ENCODE results near the gene SH3BGR.
"Not testable (repeated sequence)": the region's sequence is repeated elsewhere in the genome, so short reads cannot be mapped to it uniquely, and the experiment has no call there.

The SH3BGR gene

DNA sequence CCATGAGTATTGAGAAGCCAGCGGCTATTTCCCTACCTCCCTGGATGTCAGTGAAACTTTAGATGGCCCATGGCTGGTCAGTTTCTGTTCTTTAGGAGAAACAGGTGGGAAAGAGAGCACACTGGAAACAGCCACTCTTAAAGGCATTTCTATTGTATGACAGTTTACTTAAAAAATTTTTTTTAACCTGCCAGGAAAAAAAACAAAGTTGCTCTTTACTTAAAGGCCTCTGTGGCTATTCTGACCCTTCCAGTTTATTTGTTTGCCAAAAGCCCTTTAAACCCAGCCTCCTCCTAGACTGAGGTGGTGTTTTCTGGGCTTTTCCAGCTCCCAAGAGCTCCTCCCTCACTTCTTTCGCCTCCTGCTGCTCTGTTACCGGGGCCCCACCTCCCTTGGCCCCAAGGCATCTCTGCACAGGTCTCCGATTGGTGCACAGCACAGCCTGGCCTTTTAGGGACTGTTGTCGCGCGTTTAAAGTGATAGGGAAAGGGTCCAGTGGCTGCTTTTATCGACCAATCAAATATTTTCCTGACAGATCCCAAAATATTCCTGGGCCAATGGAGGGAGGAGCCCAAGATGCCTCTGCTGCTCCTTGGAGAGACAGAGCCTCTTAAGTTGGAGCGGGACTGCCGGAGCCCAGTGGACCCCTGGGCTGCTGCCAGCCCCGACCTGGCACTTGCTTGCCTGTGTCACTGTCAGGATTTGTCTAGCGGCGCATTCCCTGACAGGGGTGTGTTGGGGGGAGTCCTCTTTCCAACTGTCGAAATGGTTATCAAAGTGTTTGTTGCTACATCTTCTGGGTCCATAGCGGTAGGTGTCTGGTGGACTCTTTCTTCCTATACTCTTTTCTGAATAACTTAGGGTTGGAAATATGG is at the start of gene SH3BGR:
Gene SH3BGR, plus strand, starts transcription at position 639 of the 875 bp plus-strand sequence. Its CDS starts 127 bp downstream, at position 766.
- peak; percentile 22 for DNase-seq

DNA sequence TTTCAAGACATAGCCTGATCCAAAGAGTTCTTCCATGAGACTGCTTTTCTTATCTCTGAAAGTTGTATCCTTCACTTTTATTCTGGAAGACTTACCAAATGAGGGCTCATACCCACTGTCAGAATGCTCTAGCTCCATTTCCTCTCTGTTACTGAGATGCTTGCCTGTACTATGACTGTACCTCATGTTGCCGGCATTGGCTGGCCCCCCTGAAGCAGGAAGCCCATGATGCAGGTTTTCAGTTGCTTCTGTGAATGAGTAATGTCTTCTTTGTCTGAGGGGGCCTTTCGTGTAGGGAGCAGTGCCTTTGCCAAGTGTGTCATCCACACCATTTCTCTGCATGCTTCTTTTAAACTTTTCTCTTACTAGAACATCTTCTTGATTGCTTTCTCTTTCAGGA is 45.7 kb upstream of the SH3BGR start:
- no peak for DNase-seq

DNA sequence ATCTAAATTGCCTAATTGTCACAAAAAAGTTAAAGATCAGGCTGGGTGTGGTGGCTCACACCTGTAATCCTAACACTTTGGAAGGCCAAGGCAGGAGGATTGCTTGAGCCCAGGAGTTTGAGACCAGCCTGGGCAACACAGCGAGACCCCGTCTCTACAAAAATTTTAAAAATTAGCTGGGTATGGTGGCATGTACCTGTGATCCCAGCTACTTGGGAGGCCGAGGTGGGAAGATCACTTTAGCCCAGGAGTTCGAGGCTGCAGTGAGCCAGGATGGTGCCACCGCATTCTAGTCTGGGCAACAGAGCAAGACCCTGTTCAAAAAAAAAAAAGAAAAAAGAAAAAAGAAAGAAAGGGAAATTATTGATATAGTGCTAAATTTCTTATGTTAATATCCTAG is 32.6 kb upstream of the SH3BGR start:
- not testable (repeated sequence) for DNase-seq

DNA sequence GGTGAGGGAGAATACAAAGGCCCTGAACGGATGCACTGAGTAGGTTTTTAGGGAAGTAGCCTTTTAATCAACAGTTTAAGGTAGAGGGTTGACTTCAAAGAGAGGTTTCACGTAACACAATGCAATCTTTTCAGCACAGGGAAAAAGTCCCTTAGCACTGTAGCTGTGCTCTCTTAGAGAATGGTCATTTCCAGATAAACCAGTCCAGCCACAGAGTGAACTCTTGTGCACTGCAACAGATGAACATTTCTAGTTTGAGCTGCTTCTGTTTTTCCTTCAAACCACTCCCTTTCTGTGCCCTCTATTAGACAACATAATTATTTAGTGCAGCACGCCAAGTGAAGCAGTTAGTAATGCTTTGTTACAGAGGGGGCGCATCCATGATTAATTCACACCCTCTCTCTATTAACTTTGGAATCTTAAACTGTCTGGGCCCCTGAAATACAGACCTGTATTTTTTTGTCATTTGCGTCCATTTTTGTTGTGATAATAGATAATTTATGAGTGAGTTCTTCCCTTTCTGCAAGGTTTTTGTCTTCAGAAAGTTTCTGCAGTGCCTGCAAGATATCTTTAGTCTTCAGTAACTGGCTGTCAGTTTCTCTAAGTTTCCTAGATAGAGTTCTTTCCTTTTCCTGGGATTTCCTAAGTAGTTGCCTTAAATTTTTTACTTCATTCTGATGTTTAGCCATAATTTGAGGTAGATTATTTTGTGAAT is 29.1 kb upstream of the SH3BGR start:
- no peak for DNase-seq

DNA sequence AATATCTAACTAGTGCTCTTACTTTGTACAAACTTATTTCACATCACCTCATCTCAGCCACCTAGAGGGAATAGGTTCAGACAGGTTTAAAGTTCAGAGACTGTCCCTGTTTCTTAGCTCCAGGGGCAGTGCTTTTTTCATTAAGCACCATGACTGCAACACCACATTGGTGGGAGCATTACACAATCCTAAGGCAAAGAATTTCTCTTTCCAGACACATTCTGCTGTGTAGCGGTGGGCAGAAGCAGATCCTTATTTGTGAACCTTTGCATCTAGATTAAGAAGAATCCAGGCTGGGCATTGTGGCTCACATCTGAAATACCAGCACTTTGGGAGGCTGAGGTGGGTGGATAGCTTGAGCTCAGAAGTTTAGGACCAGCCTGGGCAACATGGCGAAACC is 22.3 kb upstream of the SH3BGR start:
- DNase-seq = no peak

DNA sequence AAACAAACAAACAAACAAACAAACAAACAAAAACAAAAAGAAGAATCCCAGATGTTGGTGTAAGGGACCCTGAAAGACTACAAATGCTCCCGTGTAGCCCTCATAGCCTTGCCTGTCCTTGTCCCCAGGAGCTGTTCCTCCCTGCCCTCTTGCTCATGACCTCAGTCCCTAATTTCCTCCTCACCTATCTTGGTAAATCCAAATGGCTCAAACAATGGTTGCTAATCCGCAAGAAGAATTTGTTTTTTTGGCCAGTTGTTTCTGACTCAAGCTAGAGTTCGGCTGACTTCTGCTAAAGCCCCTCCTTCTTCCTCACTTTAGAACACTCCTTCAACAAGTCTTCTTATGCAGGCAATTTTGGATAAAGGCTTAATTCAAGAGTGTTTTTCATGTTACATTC is 21.8 kb upstream of the SH3BGR start:
- no peak for DNase-seq

DNA sequence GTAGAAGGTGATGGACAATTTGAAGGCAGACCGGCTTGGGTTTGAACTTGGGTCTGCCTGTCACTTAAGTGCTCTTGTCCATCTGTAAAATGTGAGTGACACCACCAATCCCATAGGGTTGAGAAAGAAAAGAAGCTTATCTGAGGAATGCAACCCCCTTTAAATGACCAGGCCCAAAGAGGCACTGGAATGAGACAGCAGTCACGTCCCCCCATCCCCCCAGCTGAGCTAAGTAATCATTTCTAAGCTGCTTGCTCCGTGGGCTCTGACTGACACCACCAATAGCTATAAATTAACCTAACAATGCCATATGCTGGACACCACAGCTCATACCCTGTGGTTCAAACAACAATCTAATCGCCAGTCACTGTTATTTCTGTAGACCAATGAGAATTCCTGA is 21.3 kb upstream of the SH3BGR start:
- DNase-seq = peak; percentile 32

DNA sequence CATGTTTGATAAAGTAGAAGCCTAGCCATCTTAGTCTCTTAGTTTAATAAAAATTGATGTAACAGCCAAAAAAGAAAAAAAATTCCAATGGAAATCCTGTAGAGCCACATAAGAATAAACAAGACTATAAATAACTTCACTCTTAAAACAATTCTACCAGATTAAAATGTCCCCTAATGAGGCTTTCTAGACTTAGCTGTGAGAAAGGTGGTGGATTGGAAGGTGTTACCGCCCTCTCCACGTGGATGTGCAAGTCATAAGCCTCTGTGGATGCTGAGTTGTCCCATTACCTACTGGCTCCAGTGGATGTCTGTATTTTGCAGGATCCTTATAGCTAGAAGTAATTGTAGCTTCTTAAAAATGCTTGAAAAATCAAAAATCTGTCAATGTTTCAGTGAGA is 20.8 kb upstream of the SH3BGR start:
- no peak for DNase-seq

DNA sequence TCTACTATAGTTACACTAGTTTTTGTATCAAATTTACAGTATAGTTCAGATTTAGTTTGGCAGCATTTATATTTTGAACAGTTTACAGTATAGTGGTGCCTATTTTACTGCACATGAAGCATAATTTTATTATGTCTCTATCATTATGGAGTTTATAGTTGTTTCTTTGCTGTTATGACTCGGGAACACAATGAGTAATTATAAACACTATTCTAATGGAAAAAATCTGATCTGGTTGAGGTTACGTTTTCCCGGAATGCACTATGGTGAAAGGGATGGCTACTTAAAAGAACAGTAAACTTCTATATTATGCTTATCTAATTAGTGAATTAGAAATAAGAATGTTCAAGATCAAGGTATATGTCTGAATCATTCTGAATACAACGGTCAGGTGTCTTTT is 16.8 kb upstream of the SH3BGR start:
- DNase-seq = no peak

DNA sequence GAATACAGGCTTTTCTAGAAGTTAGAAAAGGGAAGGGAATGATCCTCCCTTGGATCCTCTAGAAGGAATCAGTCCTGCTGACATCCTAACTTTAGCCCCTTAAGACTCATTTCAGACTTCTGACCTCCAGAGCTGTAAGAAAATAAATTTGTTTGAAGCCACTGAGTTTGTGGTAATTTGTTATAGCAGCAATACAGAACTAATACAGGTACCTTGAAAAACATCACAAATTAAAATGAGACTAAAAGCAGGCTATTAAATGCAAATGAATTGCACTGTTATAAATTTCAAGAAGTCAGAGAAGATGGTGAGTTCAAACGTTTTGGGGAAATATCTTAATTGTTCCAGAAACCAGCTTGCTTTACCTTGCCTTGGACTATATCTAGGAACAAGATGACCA is 12.5 kb upstream of the SH3BGR start:
- no peak for DNase-seq

DNA sequence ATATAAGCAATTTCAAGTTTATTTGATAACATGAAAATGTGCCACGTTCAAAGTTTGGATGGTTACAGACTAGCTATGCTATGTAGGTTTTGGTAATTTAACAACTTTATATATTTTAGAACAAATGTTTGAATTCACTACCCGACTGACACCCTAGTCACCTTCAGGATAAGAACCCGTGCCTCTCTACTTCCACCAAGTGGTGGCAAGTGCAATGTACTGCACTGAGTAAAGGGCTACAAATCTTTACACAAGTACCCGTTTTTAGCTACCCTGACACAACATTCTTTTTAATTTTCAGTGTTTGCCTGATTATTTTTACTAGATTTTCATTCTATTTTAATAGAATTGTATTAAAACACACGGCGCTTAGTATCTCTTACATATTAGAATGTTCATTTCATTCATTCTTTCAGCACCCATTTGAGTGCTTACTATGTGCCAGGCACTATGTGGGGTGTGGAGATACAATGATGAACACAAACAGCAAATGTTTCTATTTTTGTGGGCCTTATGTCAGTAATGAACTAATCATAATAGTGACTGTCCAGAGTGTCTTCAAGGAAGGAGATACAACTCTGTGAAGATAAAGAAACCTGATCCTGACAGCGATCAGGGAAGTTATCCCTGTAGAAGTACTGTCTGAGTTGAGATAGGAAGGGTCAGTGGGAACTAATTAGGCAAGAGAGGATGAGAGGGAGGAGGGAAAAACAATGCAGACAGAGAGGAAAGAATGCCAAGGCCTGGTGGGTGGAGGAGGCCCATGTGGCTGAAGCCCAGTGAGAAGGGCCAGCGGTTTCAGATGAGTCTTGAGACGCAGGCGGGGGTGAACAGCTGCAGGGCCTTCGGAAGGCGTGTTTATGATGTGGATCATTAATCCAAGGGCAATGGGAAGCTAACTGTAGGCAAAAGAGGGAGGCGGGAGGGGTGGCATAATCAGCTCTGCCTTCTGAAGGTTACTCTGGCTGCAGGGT is 10.0 kb upstream of the SH3BGR start:
- DNase-seq = peak; percentile 42

DNA sequence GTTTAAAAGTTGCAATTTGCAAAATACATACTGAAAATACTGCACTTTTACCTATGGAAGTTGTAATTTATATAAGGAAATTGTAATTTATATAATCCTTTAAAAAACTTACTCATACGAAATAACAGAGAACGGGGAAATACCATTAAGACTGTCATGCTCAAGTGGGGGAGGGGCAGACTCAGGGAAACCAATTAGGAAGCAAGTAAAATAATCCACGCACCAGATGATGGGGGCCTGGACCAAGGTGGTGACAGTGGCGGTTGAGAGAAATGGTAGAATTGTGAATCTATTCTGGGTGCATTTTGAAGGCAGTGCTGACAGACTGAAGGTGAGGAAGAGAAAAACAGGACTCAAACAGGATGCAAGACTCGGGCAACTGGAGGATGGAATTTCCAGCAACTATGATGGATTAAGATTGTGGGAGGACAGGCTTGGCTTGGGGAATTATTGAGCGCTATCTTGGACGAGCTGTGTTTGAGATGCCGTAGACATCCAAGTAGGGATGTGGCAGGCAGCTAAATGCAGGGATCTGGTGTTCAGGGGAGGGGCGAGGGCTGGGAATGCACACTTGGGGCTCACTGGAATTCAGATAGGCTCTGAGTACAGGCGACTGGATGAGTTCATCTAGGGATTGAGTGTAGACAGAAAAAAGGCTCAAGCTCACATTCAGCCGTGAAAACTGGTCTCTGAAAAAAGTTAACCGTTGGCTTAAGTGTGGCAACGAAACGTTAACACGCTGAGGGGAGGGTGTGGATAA is 7.2 kb upstream of the SH3BGR start:
- peak; percentile 72 for DNase-seq

DNA sequence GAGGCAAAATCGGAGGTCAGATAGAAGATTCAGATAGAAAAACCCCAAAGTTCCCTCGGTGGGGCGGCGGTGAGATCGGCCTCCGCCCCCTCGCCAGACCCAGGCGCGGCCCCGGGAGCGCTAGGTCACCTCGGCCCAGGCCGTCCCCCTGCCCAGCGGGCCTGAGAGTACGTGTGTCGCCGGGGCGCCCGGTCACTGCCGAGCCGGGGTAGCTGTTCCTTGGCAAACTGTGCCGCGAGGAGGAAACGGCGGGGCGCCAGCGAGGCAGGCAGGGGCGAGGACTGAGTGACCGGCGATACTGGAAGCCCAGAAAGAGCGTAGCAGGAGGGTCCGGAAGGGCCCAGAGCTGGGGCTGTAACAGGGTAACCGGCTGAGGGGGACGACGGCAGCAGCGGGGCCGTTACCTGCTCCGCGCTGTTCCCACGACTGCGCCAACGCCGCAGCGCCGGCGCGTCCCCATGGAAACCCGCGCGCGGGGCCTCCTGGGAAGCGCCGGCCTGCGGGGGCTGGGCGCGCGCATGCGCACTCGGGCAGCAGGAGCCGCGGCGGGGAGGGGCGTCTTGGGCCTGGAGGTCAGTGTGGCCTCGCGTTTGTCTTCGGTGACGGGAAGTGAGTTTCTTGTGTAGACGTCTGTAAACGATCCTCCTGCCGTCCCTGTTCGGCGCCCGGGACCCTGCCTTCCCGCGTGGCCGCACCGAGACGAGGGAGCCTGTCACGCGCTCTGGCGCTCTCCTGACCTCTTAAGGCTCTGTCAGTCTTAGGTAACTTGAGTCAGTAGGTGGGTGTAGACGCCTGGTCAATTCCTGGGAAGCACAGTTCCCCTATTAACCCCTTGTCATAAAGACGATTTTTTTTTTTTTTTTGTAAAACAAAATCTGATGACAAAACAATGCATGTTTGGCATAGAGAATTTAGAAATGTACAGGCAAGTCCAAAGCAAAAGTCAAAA is 6.2 kb upstream of the SH3BGR start, which contains the start of gene LCA5L:
Gene LCA5L, minus strand, starts transcription at position 458 of the 949 bp plus-strand sequence. CDS start 17,285 bp downstream, outside the sequence.
- DNase-seq = peak; percentile 89

DNA sequence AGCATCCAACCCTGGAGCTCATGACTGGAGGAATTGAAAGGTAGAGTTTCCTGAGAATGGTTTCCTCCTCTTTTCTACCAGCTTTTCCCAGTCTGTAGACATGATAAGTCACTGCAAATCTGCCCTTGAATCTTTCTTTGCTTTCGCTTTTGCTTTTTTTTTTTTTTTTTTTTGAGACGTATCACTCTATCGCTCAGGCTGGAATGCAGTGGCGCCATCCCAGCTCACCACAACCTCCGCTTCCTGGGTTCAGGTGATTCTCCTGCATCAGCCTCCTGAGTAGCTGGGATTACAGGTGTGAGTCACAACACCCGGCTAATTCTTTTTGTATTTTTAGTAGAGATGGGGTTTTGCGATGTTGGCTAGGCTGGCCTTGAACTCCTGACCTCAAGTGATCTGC is 4.5 kb upstream of the SH3BGR start:
- DNase-seq = no peak

DNA sequence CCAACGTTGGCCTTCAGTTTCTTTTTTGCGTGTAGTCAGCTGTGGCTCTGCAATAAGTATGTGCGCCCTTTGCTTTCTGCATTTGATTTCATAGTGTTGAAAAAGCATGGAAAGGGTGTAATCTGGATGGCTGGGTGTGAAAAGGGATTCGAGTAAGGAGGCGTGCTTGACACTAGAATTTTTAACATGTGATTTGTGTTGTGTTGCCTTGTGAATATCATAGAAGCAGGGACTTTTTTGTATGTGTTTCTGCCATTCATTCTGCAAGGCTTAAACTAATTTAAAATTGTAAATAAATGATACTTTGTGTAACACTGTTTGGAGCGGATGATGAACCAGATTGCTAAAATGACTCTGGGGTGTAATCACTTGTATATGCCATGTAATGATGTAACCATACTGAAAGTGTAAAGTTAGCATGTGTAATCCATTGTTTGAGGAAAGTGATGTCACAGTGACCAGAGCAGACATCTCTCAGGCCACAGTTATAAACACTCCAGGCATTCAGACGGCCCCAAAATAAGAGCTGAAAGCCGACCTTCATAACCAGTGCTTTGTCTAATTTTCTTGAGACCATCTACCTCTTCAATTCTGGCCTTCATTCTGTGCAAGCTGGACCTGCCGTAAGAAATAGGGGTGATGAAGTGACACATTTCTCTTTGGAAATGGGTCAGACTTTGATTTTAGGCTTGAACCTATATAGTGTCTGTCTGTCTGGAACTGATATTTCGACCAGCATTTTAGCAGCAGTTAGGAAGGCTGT is 618 bp downstream of the SH3BGR start:
- peak; percentile 66 for DNase-seq

DNA sequence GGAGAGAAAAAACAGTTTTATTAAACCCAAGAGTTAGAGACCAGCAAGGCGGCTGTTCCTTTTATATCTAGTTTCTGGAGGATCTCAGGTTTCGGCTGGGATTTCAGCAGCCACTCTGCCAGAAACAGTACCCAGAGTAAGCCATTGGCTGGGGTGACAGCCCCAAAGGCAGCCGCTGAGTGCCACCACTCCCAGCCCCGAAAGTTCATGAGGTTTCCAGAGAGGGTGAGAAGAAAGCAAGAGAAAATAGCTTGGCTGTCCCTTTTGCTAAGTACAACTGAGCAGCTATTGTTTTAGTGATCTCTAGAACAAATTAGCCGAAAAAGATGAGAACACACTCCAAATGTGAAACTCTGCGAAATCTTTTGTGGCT is 1.2 kb downstream of the SH3BGR start:
- no peak for DNase-seq

DNA sequence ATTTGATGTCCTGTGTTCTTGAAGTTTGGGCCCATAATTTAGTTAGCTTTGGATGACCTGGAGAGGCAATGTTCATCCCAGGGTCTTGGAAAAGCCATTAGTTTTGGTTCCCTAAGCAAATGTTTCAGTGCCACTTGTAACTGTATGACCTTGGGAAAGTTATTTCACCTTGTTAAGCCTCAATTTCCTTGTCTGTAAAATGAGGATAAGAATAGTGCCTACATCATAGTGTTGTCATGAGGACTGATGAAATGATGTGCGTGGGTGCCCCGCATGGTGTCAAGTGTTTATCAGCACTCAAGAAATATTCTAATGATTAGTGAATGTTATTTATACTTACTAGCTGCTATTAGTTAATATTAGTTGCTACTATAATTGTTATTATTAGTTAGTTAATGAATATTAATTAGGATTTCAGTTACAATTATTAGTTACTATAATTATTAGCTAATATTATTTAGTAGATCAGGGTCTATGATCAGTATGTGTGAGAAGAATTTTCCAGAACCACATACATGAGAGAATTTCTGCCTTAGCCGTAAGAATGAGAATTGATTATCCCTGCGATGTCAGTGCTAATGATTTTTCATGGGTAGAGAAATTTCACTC is 1.9 kb downstream of the SH3BGR start:
- DNase-seq = no peak

DNA sequence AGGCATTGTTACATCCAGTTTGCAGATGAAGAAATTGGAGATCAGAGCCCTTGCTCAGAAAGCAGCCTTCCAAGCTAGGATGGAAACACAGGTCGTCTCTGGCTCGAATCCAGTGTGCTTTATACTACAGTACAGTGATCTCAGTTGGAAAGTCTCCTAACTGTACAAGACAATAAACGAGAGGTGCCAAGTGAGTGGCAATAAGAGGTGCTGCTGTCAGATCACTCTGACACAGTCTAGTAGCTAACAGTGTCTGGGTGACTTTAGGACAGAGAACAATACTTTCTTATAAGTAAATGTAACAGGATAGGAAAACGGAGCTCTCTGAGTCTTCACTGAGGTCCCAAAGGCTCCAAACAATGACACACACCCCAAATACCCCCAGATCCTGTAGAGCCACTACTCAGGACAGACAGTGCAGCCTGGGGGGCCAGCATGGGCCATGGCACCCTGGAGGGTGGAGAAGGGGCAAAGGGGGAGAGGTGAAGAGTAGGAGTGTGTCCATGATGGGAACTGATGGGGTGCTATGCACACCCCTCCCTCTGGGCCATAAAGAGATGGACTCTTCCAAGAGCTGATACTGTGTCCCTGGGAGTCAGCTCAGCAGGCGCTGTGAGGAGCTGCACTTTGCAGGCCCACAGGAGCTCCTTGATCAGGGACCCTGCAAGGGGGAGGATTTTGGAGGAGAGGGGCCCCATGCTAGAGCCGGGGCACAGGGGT is 3.3 kb downstream of the SH3BGR start:
- no peak for DNase-seq

DNA sequence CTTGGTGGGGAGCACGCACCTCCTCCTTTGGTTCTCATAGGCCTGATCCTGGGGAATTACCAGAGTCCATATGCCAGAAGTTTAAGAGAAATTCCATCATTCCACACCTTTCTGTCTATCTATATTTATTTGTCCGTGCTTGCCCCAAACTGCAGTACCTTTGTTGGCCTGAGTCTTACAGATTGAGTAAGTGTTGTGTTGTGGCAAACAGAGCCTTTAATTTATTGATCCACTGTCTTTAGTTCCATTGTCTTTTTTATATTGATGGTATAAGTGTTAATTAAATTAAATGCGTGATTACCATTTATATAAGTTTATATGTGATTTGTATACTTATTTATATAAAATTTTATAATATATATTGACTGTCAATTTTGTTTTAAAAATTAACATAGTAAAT is 4.9 kb downstream of the SH3BGR start:
- DNase-seq = no peak
